HFFc6 (cell line): ENCODE results near the gene PIGM. TPM values are rescaled to one million over a fixed set of nuclear protein-coding genes. Genes with fewer than 3 reads are reported as not detected.

Experiments used
- DNase-seq: peaks from one replicate; pipeline ENCODE4 v3.0.0-alpha.2; 2018
- H3K27ac Mint-ChIP-seq: 2 replicates; pipeline ENCODE4 v1.8.0; 2020; ENCODE audit warnings: mild to moderate bottlenecking, mixed read lengths
- H3K27me3 Mint-ChIP-seq: 2 replicates; pipeline ENCODE4 v1.8.0; 2021; ENCODE audit warnings: mild to moderate bottlenecking, moderate library complexity, mixed read lengths; ENCODE audit not compliant: insufficient read depth
- H3K36me3 Mint-ChIP-seq: 2 replicates; pipeline ENCODE4 v1.8.0; 2021; ENCODE audit warnings: low read depth, mixed read lengths
- H3K4me1 Mint-ChIP-seq: 2 replicates; pipeline ENCODE4 v1.8.0; 2020; ENCODE audit warnings: low read depth, mixed read lengths
- H3K4me3 Mint-ChIP-seq: 2 replicates; pipeline ENCODE4 v1.8.0; 2020; ENCODE audit warnings: mild to moderate bottlenecking, moderate library complexity, mixed read lengths
- H3K9me3 Mint-ChIP-seq: 2 replicates; pipeline ENCODE4 v1.8.0; 2020; ENCODE audit warnings: mild to moderate bottlenecking, mixed read lengths
- CTCF ChIP-seq: fragments of 200-600 bp; sonication (generic); IDR thresholded peaks from 2 replicates; pipeline ENCODE4 v1.5.0; 2021; ENCODE audit warnings: antibody characterized with exemption, mild to moderate bottlenecking
- total RNA-seq, 6 experiments: library from RNA; stranded (reverse); fragmentation: NEBNext Ultra II Directional; extraction: Animal tissue kit (Norgen Biotek cat#: 25700); gene quantifications; 2 replicates in 1 of 6; 3 replicates in 5 of 6; pipeline ENCODE4 v1.2.3, GENCODE V29; 2021

PIGM gene
- total RNA-seq, 6 experiments from 2014 or later, result 6.7 to 8.4 (median 7.7) TPM

- DNase-seq, result peak; percentile 10
- TF ChIP-seq CTCF, result no peak
- H3K4me3 Mint-ChIP-seq, result no peak overlapping the region
- no peaks in the 10 kb centered on the region for H3K9me3 Mint-ChIP-seq
- H3K27ac Mint-ChIP-seq, result no peak overlapping the region
- H3K36me3 Mint-ChIP-seq, result no peaks in the 10 kb centered on the region; the same call in 1 of the 2 replicates
- peaks cover 28% of the 10 kb centered on the region for H3K27me3 Mint-ChIP-seq
- peaks cover 14% of the 10 kb centered on the region; the same call in 1 of the 2 replicates for H3K4me1 Mint-ChIP-seq
These were observed 54.3 kb downstream of the PIGM start for GRCh38 chr1:159977364-159978106.

Other genes with a start within 250 kb of the PIGM start
- not detected for gene FCRL6, start 229.6 kb downstream of the PIGM start, total RNA-seq
- gene SLAMF8, start 205.1 kb downstream of the PIGM start, total RNA-seq, result under 1 TPM; 0.09 to 0.99 (median 0.40) TPM
- not detected for gene VSIG8, start 169.3 kb downstream of the PIGM start, total RNA-seq
- gene CFAP45, start 131.8 kb downstream of the PIGM start, total RNA-seq, result 1 to 10 TPM in 4 of 6 experiments, under 1 TPM in 2; 0.94 to 2.5 (median 1.2) TPM
- gene TAGLN2, start 106.5 kb downstream of the PIGM start, total RNA-seq, result 100 to 1,000 TPM; 560 to 914 (median 815) TPM
- gene IGSF9, start 86.4 kb downstream of the PIGM start, total RNA-seq, result not detected
- under 1 TPM in 3 of 6 experiments, not detected in 3; 0.41 to 0.51 (median 0.46) TPM for gene SLAMF9, start 77.8 kb downstream of the PIGM start, total RNA-seq
- gene KCNJ10, start 38.2 kb upstream of the PIGM start, total RNA-seq, result not detected
- gene KCNJ9, start 49.5 kb upstream of the PIGM start, total RNA-seq, result not detected
- gene IGSF8, start 66.6 kb upstream of the PIGM start, total RNA-seq, result 10 to 100 TPM in 5 of 6 experiments, 1 to 10 TPM in 1; 9.6 to 12.9 (median 11.2) TPM
- gene ATP1A2, start 83.8 kb upstream of the PIGM start, total RNA-seq, result under 1 TPM in 5 of 6 experiments, not detected in 1; 0.09 to 0.17 (median 0.14) TPM
- not detected for gene ATP1A4, start 119.6 kb upstream of the PIGM start, total RNA-seq
- gene CASQ1, start 158.6 kb upstream of the PIGM start, total RNA-seq, result under 1 TPM in 3 of 6 experiments, not detected in 3; 0.14 to 0.35 (median 0.19) TPM
- 100 to 1,000 TPM; 448 to 538 (median 470) TPM for gene PEA15, start 173.4 kb upstream of the PIGM start, total RNA-seq
- gene DCAF8, start 230.6 kb upstream of the PIGM start, total RNA-seq, result 10 to 100 TPM; 65.9 to 73.0 (median 70.1) TPM